B cell (primary cell): ENCODE results near the gene GLRA1. TPM values are rescaled to one million over a fixed set of nuclear protein-coding genes. Genes with fewer than 3 reads are reported as not detected.

Experiments used
- ATAC-seq: fragments of 200-7000 bp; cut with Tn5 transposase; one replicate; pipeline ENCODE4 v1.10.0; 2021; ENCODE audit warnings: low read depth, mild to moderate bottlenecking, moderate number of reproducible peaks, moderate library complexity
- CTCF ChIA-PET: fragments of 350-600 bp; sonication (Branson Sonifier 250); formaldehyde crosslinking; loops from one replicate; lab custom pipeline; 2021; ENCODE audit warnings: antibody characterized with exemption, inconsistent platforms; lab: Charles Lee
- POLR2A ChIA-PET: fragments of 350-600 bp; sonication (Branson Sonifier 250); formaldehyde crosslinking; loops from one replicate; lab custom pipeline; 2021; ENCODE audit warnings: antibody characterized with exemption; lab: Charles Lee
- DNase-seq: peaks from one replicate; pipeline ENCODE4 v3.0.0; 2013
- H2AFZ ChIP-seq: 2 replicates; pipeline ENCODE4 v1.6.1; 2012; ENCODE audit warnings: mild to moderate bottlenecking, low read depth, low read length; ENCODE audit not compliant: insufficient read depth, poor library complexity, severe bottlenecking
- H3K27ac ChIP-seq, 2 donors: 1 replicate in 1 of 2; 2 replicates in 1 of 2; pipeline ENCODE4 v1.5.1; 2012 to 2013; ENCODE audit warnings: low read length in 2 of 2, mild to moderate bottlenecking in 2 of 2, moderate library complexity in 1 of 2
- H3K27me3 ChIP-seq, 4 experiments: fragments of 200-600 bp in 1 of 4; sonication (generic) in 1 of 4; replicated peaks in 1 of 4; 1 replicate in 2 of 4; 2 replicates in 2 of 4; pipeline versions ENCODE4 v1.6.1 to v1.7.0; 2013 to 2016; ENCODE audit warnings: low read length in 3 of 4, mild to moderate bottlenecking in 2 of 4, mixed read lengths in 1 of 4, moderate library complexity in 1 of 4; ENCODE audit not compliant: insufficient read depth in 4 of 4, control insufficient read depth in 3 of 4; ENCODE audit errors: control extremely low read depth in 1 of 4
- H3K36me3 ChIP-seq, 2 experiments: replicated peaks in 1 of 2; 1 replicate in 1 of 2; 2 replicates in 1 of 2; pipeline versions ENCODE4 v1.6.1 to v1.7.1; 2013; ENCODE audit warnings: low read length in 1 of 2; ENCODE audit not compliant: insufficient read depth in 2 of 2, control insufficient read depth in 1 of 2; ENCODE audit errors: control extremely low read depth in 1 of 2, extremely low read depth in 1 of 2
- H3K4me1 ChIP-seq, 2 donors: fragments of 200-600 bp in 1 of 2; sonication (generic) in 1 of 2; 1 replicate in 1 of 2; 2 replicates in 1 of 2; pipeline versions ENCODE4 v1.5.1 to v1.6.1; 2013 to 2017; ENCODE audit warnings: low read length in 2 of 2; ENCODE audit not compliant: control insufficient read depth in 2 of 2, insufficient read depth in 2 of 2
- H3K4me2 ChIP-seq: replicated peaks from 2 replicates; pipeline ENCODE3; 2012; ENCODE audit warnings: mild to moderate bottlenecking, low read depth, low read length; ENCODE audit not compliant: poor library complexity, severe bottlenecking
- H3K4me3 ChIP-seq, 5 experiments: fragments of 200-600 bp in 1 of 5; sonication (generic) in 1 of 5; 1 replicate in 3 of 5; 2 replicates in 2 of 5; pipeline versions ENCODE4 v1.5.1 to v1.7.0; 2011 to 2016; ENCODE audit warnings: low read length in 4 of 5, mild to moderate bottlenecking in 4 of 5, low read depth in 2 of 5, control low read depth in 1 of 5, moderate library complexity in 1 of 5; ENCODE audit not compliant: insufficient read depth in 1 of 5; ENCODE audit errors: control extremely low read depth in 1 of 5, extremely low read depth in 1 of 5
- H3K79me2 ChIP-seq: fragments of 200-600 bp; sonication (generic); one replicate; pipeline ENCODE4 v1.6.0; 2016; ENCODE audit warnings: low read length; ENCODE audit not compliant: control insufficient read depth, insufficient read depth
- H3K9ac ChIP-seq: fragments of 200-600 bp; sonication (generic); 2 replicates; pipeline ENCODE4 v1.6.1; 2017; ENCODE audit warnings: mild to moderate bottlenecking, low read length, moderate library complexity
- H3K9me3 ChIP-seq, 3 donors: one replicate each; pipeline versions ENCODE4 v1.6.1 to v1.7.1; 2013; ENCODE audit warnings: low read length in 2 of 3; ENCODE audit not compliant: control insufficient read depth in 2 of 3, insufficient read depth in 1 of 3; ENCODE audit errors: control extremely low read depth in 1 of 3
- H4K20me1 ChIP-seq: 2 replicates; pipeline ENCODE4 v1.6.0; 2012; ENCODE audit warnings: mild to moderate bottlenecking, low read length; ENCODE audit not compliant: insufficient read depth, control insufficient read depth, poor library complexity, severe bottlenecking
- H3K27ac Mint-ChIP-seq: one replicate; pipeline ENCODE4 v1.8.0; 2021; ENCODE audit warnings: mixed read lengths
- H3K27me3 Mint-ChIP-seq: one replicate; pipeline ENCODE4 v1.8.0; 2021; ENCODE audit warnings: mixed read lengths
- H3K4me1 Mint-ChIP-seq: one replicate; pipeline ENCODE4 v1.8.0; 2021; ENCODE audit warnings: mixed read lengths
- H3K4me3 Mint-ChIP-seq: one replicate; pipeline ENCODE4 v1.8.0; 2021; ENCODE audit warnings: mixed read lengths
- H3K9me3 Mint-ChIP-seq: one replicate; pipeline ENCODE4 v1.8.0; 2022; ENCODE audit warnings: mixed read lengths; ENCODE audit not compliant: insufficient read depth
- CTCF ChIP-seq: fragments of 200-600 bp; IDR thresholded peaks from one replicate; pipeline ENCODE4 v1.8.0; 2022; ENCODE audit warnings: antibody characterized with exemption, mild to moderate bottlenecking
- EZH2 ChIP-seq: IDR thresholded peaks from 2 replicates; pipeline ENCODE4 v1.6.1; 2012; ENCODE audit warnings: borderline replicate concordance, low read depth, mild to moderate bottlenecking, moderate library complexity, low read length; ENCODE audit not compliant: insufficient read depth, poor library complexity, severe bottlenecking
- WGBS: methylation state at CpG from one replicate; pipeline ENCODE4 v1.1.5; 2013; ENCODE audit warnings: missing lambda C conversion rate; ENCODE audit not compliant: insufficient coverage; 5-methylcytosine and 5-hydroxymethylcytosine counted together
- intact Hi-C: fragments of 100-400 bp; cut with micrococcal nuclease; formaldehyde crosslinking; loops from one replicate; pipeline ENCODE4 v1.10.0; 2022
- polyA plus RNA-seq: library from polyadenylated mRNA; depleted of rRNA; stranded (reverse); fragments of >200 nt; gene quantifications from 2 replicates; pipeline ENCODE4 v1.2.3, GENCODE V29; 2012
- total RNA-seq, 2 donors: library from RNA; stranded (reverse); fragments of 120-200 nt in 1 of 2; gene quantifications; 1 replicate in 1 of 2; 2 replicates in 1 of 2; pipeline versions ENCODE4 v1.2.3 to v1.2.4, GENCODE V29; 2013 to 2022

The GLRA1 gene
- total and polyA plus RNA-seq, 2 donors (not counting 1 experiment from before 2014, with no cell fraction given) = not detected

- CTCF ChIA-PET = interaction anchor here (1.1 to 1.6 kb wide), 3 partner anchors 24 to 343 kb away, joined by 3 to 6 read pairs (median 4); no protein-coding TSS in a partner anchor
- no peak overlapping the region for H2AFZ ChIP-seq
- POLR2A ChIA-PET = no interaction called here
- intact Hi-C loops = no loop called here
- no peak overlapping the region for H3K4me3 ChIP-seq
- no peak overlapping the region for H3K4me3 Mint-ChIP-seq
- H3K27ac Mint-ChIP-seq = no peak overlapping the region
- no peaks in the 10 kb centered on the region for H3K27me3 ChIP-seq
- no peaks in the 10 kb centered on the region for H3K4me1 ChIP-seq
- TF ChIP-seq CTCF (no peak), EZH2 (no peak)
- H3K27me3 Mint-ChIP-seq = no peaks in the 10 kb centered on the region
- H3K9me3 Mint-ChIP-seq = no peaks in the 10 kb centered on the region
- H3K9ac ChIP-seq = no peak overlapping the region
- peaks cover 20% of the 10 kb centered on the region for H4K20me1 ChIP-seq
- DNase-seq = no peak
- no peaks in the 10 kb centered on the region for H3K9me3 ChIP-seq
- 100% methylated on average over 2 of the region's 2 CpGs for WGBS
- ATAC-seq = no peak
- H3K27ac ChIP-seq = no peak overlapping the region
- H3K36me3 ChIP-seq = peaks cover 2 to 86% of the 10 kb centered on the region in 2 experiments
- H3K4me1 Mint-ChIP-seq = peaks cover under 1% of the 10 kb centered on the region
- no peak overlapping the region for H3K4me2 ChIP-seq
- H3K79me2 ChIP-seq = peaks cover 5% of the 10 kb centered on the region
Observed at GRCh38 chr5:151800532-151800931, 124.1 kb downstream of the GLRA1 start.

DNA sequence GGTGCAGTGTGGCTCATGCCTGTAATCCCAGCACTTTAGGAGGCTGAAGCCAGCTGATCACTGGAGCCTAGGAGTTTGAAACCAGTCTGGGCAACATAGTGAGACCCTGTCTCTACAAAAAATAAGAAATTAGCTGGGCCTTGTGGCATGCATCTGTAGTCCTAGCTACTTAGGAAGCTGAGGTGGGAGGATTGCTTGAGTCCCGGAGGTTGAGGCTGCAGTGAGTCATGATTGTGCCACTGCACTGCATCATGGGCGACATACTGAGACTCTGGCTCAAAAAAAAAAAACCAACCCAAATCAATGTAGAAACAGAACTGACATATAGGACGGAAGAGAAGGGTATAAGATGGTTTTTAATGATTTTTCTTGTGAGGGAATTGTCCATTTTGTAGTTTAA, 125.2 kb downstream of the GLRA1 start:
- POLR2A ChIA-PET = no interaction called here
- DNase-seq = no peak

More for the DNA sequence above, 125.2 kb downstream of the GLRA1 start:
- Histone ChIP-seq H3K4me2 (no peak overlapping the region), H3K27ac (no peak overlapping the region), H3K79me2 (peaks cover 10% of the 10 kb centered on the region), H3K36me3 (peaks cover 2 to 87% of the 10 kb centered on the region in 2 experiments), H3K27me3 (no peaks in the 10 kb centered on the region), H3K9ac (no peak overlapping the region), H2AFZ (no peak overlapping the region), H3K9me3 (no peaks in the 10 kb centered on the region), H4K20me1 (peaks cover 23% of the 10 kb centered on the region), H3K4me1 (no peaks in the 10 kb centered on the region), H3K4me3 (no peak overlapping the region)
- Mint-ChIP-seq H3K27ac (no peak overlapping the region), H3K27me3 (no peaks in the 10 kb centered on the region), H3K9me3 (no peaks in the 10 kb centered on the region), H3K4me1 (no peaks in the 10 kb centered on the region), H3K4me3 (no peak overlapping the region)
- TF ChIP-seq EZH2 (no peak), CTCF (no peak)
- CTCF ChIA-PET = interaction anchor here (1.2 to 1.6 kb wide), 4 partner anchors 26 to 344 kb away, joined by 3 to 6 read pairs (median 4); no protein-coding TSS in a partner anchor
- no peak for ATAC-seq
- intact Hi-C loops = no loop called here
- WGBS = no CpG with 5 or more reads among the region's 3 CpGs
